GM19397 (cell line): Measurements from ENCODE around the gene TMEM158.

Source experiments
- ATAC-seq: cut with Tn5 transposase; IDR thresholded peaks from one replicate; pipeline ENCODE4 v1.9.1; 2021; ENCODE audit warnings: mild to moderate bottlenecking, moderate library complexity; ENCODE audit not compliant: unreplicated experiment

TMEM158 gene

GRCh38 chr3:45205126-45205525, 21.0 kb downstream of the TMEM158 start:
- ATAC-seq, result no peak

GRCh38 chr3:45204136-45204535, 22.0 kb downstream of the TMEM158 start:
- ATAC-seq, result no peak

- no peak for ATAC-seq
Observed at GRCh38 chr3:45199837-45200648, 26.0 kb downstream of the TMEM158 start.

- no peak for ATAC-seq
Observed at GRCh38 chr3:45198264-45199260, 27.5 kb downstream of the TMEM158 start.

GRCh38 chr3:45194791-45195190, 31.3 kb downstream of the TMEM158 start:
- ATAC-seq, result no peak

- ATAC-seq, result no peak
Observed at GRCh38 chr3:45191924-45192417, 34.1 kb downstream of the TMEM158 start.

DNA sequence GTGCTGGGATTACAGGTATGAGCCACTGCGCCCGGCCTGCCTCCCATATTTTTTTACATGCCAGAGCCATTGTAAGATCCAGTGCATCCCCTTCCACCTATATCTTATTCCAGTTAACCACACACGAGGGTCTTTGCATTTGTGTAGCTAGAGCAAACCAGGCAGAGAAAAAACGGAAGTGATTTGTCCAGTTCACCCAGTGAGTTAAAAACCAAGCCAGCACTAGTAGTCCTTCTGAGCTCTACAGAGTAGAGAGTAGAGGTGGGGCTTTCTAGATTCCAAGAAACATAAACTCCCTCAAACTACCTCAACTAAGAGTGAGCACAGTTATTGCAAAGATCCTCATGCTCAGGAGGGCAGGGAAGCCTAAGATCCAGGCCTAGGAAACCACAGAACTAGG, 34.7 kb downstream of the TMEM158 start:
- no peak for ATAC-seq

- no peak for ATAC-seq
Observed at GRCh38 chr3:45188719-45189659, 37.1 kb downstream of the TMEM158 start.

DNA sequence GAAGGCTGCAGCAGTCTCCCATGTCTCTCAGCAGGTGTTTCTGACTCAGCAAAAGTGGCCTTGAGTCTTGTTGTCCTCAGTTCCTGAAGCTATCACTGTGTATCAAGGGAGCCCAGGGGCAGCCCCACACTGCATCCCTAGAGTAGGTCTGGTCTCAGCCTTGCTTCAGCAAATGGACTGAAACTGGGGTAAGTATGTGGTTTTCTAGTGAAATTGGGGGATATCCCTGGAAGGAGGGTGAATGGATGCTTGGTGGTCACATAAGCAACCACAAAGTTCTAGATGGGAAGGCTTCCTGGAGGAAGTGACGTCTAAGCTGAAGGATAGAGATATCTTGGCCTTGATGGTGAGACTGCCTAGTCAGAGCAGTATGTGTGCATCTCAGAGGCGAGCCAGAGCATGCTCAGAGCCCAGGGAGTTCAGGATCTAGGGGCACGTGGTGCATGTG, 38.4 kb downstream of the TMEM158 start:
- ATAC-seq, result no peak

DNA sequence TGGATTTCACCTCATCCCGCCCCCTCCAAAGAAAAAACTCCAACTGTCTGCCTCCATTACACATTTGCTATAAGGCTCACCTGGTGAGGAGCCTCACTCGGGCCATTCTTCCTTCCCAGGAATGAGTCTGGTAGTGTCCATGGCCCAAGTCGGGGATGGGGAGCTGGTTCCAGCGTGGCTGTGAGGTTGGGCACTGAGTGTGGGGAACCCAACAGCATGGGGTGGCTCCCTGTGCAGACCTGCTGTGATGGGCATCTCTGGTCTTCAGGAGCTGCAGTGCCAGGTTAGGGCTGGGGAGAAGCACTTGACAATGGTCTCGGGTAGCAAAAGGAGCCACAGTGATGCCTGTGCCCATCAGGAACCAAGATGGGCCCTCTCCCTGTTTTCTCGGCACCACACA, 39.2 kb downstream of the TMEM158 start:
- ATAC-seq, result no peak

DNA sequence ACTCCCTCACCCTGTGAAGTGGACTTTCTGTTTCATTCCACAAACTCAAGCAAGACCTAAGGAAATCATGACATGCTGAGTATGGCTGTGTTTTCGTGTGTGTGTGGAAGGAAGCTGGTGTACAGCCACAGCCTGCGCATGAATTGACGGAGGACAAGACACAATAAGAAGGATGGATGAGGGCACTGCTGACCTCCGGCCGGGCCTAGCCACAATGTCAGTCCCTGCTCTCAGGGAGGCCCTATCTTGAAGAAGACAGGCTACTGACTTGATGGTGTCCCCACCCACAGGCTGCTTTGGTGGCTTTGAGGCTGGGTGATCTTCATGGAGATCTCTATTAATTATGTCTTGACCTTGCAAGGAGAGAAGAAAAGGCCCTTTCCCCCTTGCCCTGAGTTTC, 40.6 kb downstream of the TMEM158 start:
- ATAC-seq, result no peak

DNA sequence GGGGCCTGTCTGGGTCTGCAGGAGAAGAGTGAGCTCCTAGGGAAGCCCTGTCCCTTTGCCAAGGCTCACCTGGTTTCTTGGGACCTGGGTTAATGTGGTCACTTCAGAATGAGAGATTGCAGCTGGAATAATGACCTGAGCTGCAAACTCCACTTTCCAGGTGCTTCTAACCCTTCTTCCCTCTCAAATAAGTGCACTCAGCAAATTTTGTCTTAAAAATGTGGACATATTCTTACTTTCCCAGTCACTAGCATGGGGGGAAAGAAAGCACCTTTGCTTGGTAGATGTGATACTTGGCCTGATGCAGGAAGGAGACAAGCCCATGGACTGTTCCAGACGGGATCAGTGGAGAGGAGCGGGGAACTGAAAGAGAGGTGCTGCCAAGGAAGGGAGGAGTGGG, 41.0 kb downstream of the TMEM158 start:
- ATAC-seq, result no peak

DNA sequence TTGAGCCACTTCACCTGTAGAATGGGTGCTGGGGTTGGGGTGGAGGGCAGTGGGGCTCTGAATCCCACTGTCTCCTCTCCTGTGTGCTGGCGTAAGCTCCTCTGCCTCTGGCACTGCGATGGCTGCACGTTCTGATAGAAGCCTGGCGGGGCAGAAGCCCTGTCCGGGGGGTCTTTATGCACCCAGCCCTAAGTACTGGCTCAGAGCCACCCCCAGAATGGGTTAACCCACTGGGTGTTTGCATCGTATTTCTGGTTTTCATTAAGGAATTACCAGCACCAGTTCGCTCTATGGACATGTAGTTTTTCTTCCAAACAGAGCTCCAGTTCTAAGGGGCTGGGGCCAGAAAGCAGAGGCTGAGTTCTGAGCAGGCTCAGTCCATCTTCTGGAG, 42.2 kb downstream of the TMEM158 start:
- no peak for ATAC-seq

GRCh38 chr3:45182915-45183871, 42.9 kb downstream of the TMEM158 start:
- ATAC-seq, result no peak

DNA sequence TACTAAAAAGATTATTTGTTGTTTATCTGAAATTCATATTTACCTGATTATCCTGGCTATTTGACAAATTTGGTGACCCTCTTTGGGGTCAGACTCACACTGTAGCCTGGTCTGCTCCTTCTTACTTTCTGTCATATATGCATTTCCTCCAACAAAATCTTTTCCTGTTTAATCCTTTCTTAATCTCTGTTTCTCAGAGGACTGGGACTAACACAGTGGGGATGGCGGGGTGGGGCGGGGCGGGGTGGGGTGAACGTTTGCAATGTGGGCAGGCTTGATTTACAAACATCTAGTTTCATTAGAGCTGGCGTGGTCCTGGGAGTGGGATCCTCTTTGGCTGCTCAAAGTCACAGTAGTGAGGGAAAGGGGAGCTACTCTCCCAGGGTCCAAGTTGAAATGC, 44.6 kb downstream of the TMEM158 start:
- ATAC-seq, result no peak

GRCh38 chr3:45180899-45181298, 45.2 kb downstream of the TMEM158 start:
- ATAC-seq, result no peak

DNA sequence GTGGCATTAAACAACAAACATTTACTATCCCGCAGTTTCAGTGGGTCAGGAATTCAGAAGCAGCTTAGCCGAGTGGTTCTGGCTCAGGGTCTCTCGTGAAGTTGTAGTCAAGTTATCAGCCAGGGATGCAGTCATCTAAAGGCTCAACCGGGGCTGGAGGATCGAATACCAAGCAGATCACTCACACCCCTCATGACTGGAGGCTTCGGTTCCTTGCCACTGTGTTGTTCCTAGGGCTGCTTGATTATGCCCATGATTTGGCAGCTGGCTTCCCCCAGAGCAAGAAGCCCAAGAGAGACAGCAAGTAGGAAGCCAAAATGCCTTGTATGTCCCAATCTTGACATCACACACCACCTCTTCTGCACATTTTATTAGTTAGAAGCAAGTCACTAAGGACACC, 46.0 kb downstream of the TMEM158 start:
- ATAC-seq, result no peak

DNA sequence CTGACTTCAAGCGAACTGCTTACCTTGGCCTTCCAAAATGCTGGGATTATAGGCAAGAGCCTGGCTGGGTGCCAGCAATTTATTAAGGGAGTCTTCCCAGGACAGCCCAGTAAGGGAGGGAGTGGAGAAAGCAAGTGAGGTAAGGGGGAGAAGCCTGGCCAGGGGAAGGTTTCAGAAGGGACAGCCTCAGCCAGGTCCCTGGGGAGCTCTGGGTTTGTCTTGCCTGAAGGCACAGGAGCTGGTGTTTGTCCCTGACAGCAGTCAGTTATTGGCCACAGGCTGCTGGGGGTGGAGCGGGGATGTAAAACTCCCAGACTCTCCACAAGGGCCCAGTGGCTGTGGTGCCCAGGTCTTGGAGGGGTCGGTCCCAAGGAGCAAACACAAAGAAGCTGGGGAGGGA, 46.9 kb downstream of the TMEM158 start:
- no peak for ATAC-seq
